Peyer's patch (tissue), 4 donors: ENCODE measurements around the gene NID1.

Experiments used
- CTCF ChIP-seq, 6 experiments: fragments of 450-650 bp in 4 of 6; fragments of 200-600 bp in 2 of 6; sonication (generic) in 1 of 6; IDR thresholded peaks; one replicate each; pipeline ENCODE4 v1.5.1; 2017 to 2019; ENCODE audit warnings: antibody characterized with exemption in 6 of 6, mild to moderate bottlenecking in 3 of 6, moderate library complexity in 1 of 6
- POLR2A ChIP-seq, 2 donors: fragments of 450-650 bp; IDR thresholded peaks; one replicate each; pipeline ENCODE4 v1.5.1; 2017; ENCODE audit warnings: antibody characterized with exemption in 2 of 2, mild to moderate bottlenecking in 2 of 2, moderate library complexity in 2 of 2

GRCh38 chr1:235946571-235946981 is 118.3 kb downstream of the NID1 start:
- peak in 4 of 6 experiments; percentile 7 to 32 (median 20) for TF ChIP-seq CTCF (IDR thresholded peaks at IDR 0.05)
- TF ChIP-seq POLR2A (IDR thresholded peaks at IDR 0.05), result no peak
